HCT116 (cell line): ENCODE data around the gene BRSK2. TPM values are rescaled to one million over a fixed set of nuclear protein-coding genes. Genes with fewer than 3 reads are reported as not detected.

ENCODE experiments used
- ATAC-seq: fragments of 200-7000 bp; cut with Tn5 transposase; 2 replicates; pipeline ENCODE4 v1.9.1; 2020; ENCODE audit warnings: mild to moderate bottlenecking, moderate library complexity
- BruUV-seq: library from RNA; stranded (reverse); fragments of 400-500 nt; replicated peaks from 2 replicates; lab custom pipeline; 2021; lab: Mats Ljungman, UMichigan
- CTCF ChIA-PET: fragments of 300-600 bp; sonication (Branson Sonifier 250); formaldehyde crosslinking; loops from one replicate; lab custom pipeline; 2021; ENCODE audit warnings: antibody characterized with exemption; lab: Charles Lee
- POLR2A ChIA-PET: fragments of 300-600, 350-600 bp; sonication (Branson Sonifier 250); formaldehyde crosslinking; loops from one replicate; lab custom pipeline; 2021; ENCODE audit warnings: antibody characterized with exemption; lab: Charles Lee
- RAD21 ChIA-PET, 2 experiments: fragments of 300-600 bp; sonication (Branson Sonifier 250); formaldehyde crosslinking; loops; one replicate each; lab custom pipeline; 2023; ENCODE audit warnings: low total read pairs in 2 of 2; ENCODE audit not compliant: uncharacterized antibody in 2 of 2, unreplicated experiment in 2 of 2, low non-redundant PET in 1 of 2; lab: Charles Lee
- DNase-seq: peaks from one replicate; pipeline ENCODE4 v3.0.0-alpha.2; 2010; ENCODE audit warnings: low read depth, low spot score
- H2AFZ ChIP-seq: fragments of 200-600 bp; shearing (Covaris generic), sonication (generic); 2 replicates; pipeline ENCODE4 v1.6.1; 2017; ENCODE audit warnings: low read depth, mixed run types, mixed read lengths, antibody characterized with exemption, low read length; ENCODE audit not compliant: poor library complexity, severe bottlenecking
- H3K27ac ChIP-seq: 2 replicates; pipeline ENCODE4 v1.5.1; 2012; ENCODE audit warnings: low read depth, low read length
- H3K27me3 ChIP-seq: fragments of 200-600 bp; sonication (generic); 2 replicates; pipeline ENCODE4 v1.6.1; 2016; ENCODE audit warnings: mixed run types, low read length, mixed read lengths; ENCODE audit not compliant: insufficient read depth
- H3K36me3 ChIP-seq, 2 experiments: fragments of 200-500 bp in 1 of 2; fragments of 200-600 bp in 1 of 2; sonication (Bioruptor generic) in 1 of 2; sonication (generic) in 1 of 2; 2 replicates each; pipeline versions ENCODE4 v1.5.1 to v1.6.1; 2014 to 2016; ENCODE audit warnings: low read length in 2 of 2, inconsistent platforms in 1 of 2, mixed read lengths in 1 of 2, mixed run types in 1 of 2; ENCODE audit not compliant: insufficient read depth in 2 of 2, control insufficient read depth in 1 of 2
- H3K4me1 ChIP-seq, 2 experiments: fragments of 200-600 bp in 1 of 2; sonication (generic) in 1 of 2; 2 replicates each; pipeline versions ENCODE4 v1.5.1 to v1.6.1; 2012 to 2017; ENCODE audit warnings: low read length in 2 of 2, inconsistent platforms in 1 of 2, mild to moderate bottlenecking in 1 of 2, mixed read lengths in 1 of 2, mixed run types in 1 of 2, moderate library complexity in 1 of 2; ENCODE audit not compliant: insufficient read depth in 2 of 2, control insufficient read depth in 1 of 2
- H3K4me2 ChIP-seq: fragments of 200-600 bp; sonication (generic); 2 replicates; pipeline ENCODE4 v1.6.1; 2017; ENCODE audit warnings: mixed run types, low read length, mixed read lengths
- H3K4me3 ChIP-seq, 2 experiments: fragments of 200-600 bp in 1 of 2; sonication (generic) in 1 of 2; replicated peaks in 1 of 2; 2 replicates each; pipeline ENCODE4 v1.5.1; 2011 to 2016; ENCODE audit warnings: low read length in 2 of 2, control low read depth in 1 of 2, low read depth in 1 of 2, mild to moderate bottlenecking in 1 of 2, mixed read lengths in 1 of 2, mixed run types in 1 of 2
- H3K79me2 ChIP-seq: fragments of 200-600 bp; sonication (generic); 2 replicates; pipeline ENCODE4 v1.6.1; 2017; ENCODE audit warnings: mild to moderate bottlenecking, mixed run types, low read length, moderate library complexity, mixed read lengths; ENCODE audit not compliant: insufficient read depth
- H3K9ac ChIP-seq: fragments of 200-600 bp; sonication (generic); 2 replicates; pipeline ENCODE4 v1.6.1; 2016; ENCODE audit warnings: low read length, mixed read lengths
- H3K9me2 ChIP-seq: fragments of 200-600 bp; sonication (generic), shearing (Covaris generic); 2 replicates; pipeline ENCODE4 v1.6.1; 2017; ENCODE audit warnings: mixed run types, mild to moderate bottlenecking, moderate library complexity; ENCODE audit not compliant: insufficient read depth
- H3K9me3 ChIP-seq, 2 experiments: fragments of 200-500 bp in 1 of 2; fragments of 200-600 bp in 1 of 2; sonication (Bioruptor generic) in 1 of 2; sonication (generic) in 1 of 2; 2 replicates each; pipeline ENCODE4 v1.6.1; 2014 to 2017; ENCODE audit warnings: low read length in 2 of 2, mixed read lengths in 2 of 2, inconsistent platforms in 1 of 2, low read depth in 1 of 2, mild to moderate bottlenecking in 1 of 2, mixed run types in 1 of 2, moderate library complexity in 1 of 2; ENCODE audit not compliant: control insufficient read depth in 1 of 2, insufficient read depth in 1 of 2
- H4K20me1 ChIP-seq: fragments of 200-600 bp; sonication (generic), shearing (Covaris generic); 2 replicates; pipeline ENCODE4 v1.6.1; 2017; ENCODE audit warnings: mixed run types, mild to moderate bottlenecking, moderate library complexity; ENCODE audit not compliant: insufficient read depth
- ATF3 ChIP-seq: IDR thresholded peaks from 2 replicates; pipeline ENCODE4 v1.6.1; 2012
- CBX3 ChIP-seq: IDR thresholded peaks from 2 replicates; pipeline ENCODE4 v1.6.1; 2012; ENCODE audit warnings: low read depth
- CEBPB ChIP-seq: IDR thresholded peaks from 2 replicates; pipeline ENCODE4 v1.6.1; 2012; ENCODE audit warnings: low read depth
- EGR1 ChIP-seq: IDR thresholded peaks from 2 replicates; pipeline ENCODE4 v1.6.1; 2012; ENCODE audit warnings: low read depth
- ELF1 ChIP-seq: IDR thresholded peaks from 2 replicates; pipeline ENCODE4 v1.6.1; 2012; ENCODE audit warnings: low read depth, borderline replicate concordance
- EZH2 ChIP-seq: fragments of 200-600 bp; sonication (generic); IDR thresholded peaks from 2 replicates; pipeline ENCODE4 v1.6.1; 2017; ENCODE audit warnings: antibody characterized with exemption, mixed run types
- EZH2phosphoT487 ChIP-seq: fragments of 200-600 bp; IDR thresholded peaks from 2 replicates; pipeline ENCODE4 v1.6.1; 2018; ENCODE audit warnings: antibody characterized with exemption, borderline replicate concordance
- FOSL1 ChIP-seq: IDR thresholded peaks from 2 replicates; pipeline ENCODE4 v1.6.1; 2012; ENCODE audit warnings: low read depth
- MAX ChIP-seq: IDR thresholded peaks from 2 replicates; pipeline ENCODE4 v1.6.1; 2012
- POLR2A ChIP-seq: IDR thresholded peaks from 2 replicates; pipeline ENCODE4 v1.7.0; 2011; ENCODE audit warnings: borderline replicate concordance; ENCODE audit not compliant: insufficient read depth, insufficient read length; ENCODE audit errors: extremely low read depth
- POLR2AphosphoS5 ChIP-seq: IDR thresholded peaks from 2 replicates; pipeline ENCODE4 v1.6.1; 2011; ENCODE audit warnings: mild to moderate bottlenecking, low read depth, low read length, moderate library complexity
- RAD21 ChIP-seq: IDR thresholded peaks from 2 replicates; pipeline ENCODE4 v1.6.1; 2012; ENCODE audit warnings: low read depth, mild to moderate bottlenecking
- REST ChIP-seq: IDR thresholded peaks from 2 replicates; pipeline ENCODE4 v1.6.1; 2012; ENCODE audit warnings: low read depth
- SIN3A ChIP-seq: IDR thresholded peaks from 2 replicates; pipeline ENCODE4 v1.6.1; 2012; ENCODE audit warnings: low read depth
- SP1 ChIP-seq: IDR thresholded peaks from 2 replicates; pipeline ENCODE4 v1.6.1; 2012; ENCODE audit warnings: low read depth
- YY1 ChIP-seq: IDR thresholded peaks from 2 replicates; pipeline ENCODE4 v1.6.1; 2011; ENCODE audit warnings: low read length, low read depth, moderate library complexity, mild to moderate bottlenecking; ENCODE audit not compliant: insufficient replicate concordance; ENCODE audit errors: extremely low read depth
- ZBTB33 ChIP-seq: IDR thresholded peaks from 2 replicates; pipeline ENCODE4 v1.6.1; 2011; ENCODE audit warnings: mild to moderate bottlenecking, low read length, moderate library complexity; ENCODE audit not compliant: insufficient replicate concordance; ENCODE audit errors: extremely low read depth
- ZNF274 ChIP-seq: fragments of 200-500 bp; sonication (Bioruptor generic); IDR thresholded peaks from 2 replicates; pipeline ENCODE4 v1.6.1; 2014; ENCODE audit warnings: mild to moderate bottlenecking, low read depth, low read length, inconsistent platforms
- intact Hi-C: fragments of 100-400 bp; cut with micrococcal nuclease; formaldehyde crosslinking; loops from 2 replicates; pipeline ENCODE4 v1.10.0; 2022
- total RNA-seq: library from RNA; stranded (reverse); gene quantifications from one replicate; pipeline ENCODE4 v1.2.1, GENCODE V29; 2021; ENCODE audit not compliant: unreplicated experiment

The BRSK2 gene
- total RNA-seq, 1 experiment from 2014 or later: 14.0 TPM

- Histone ChIP-seq H2AFZ (no peak overlapping the region), H3K4me2 (no peak overlapping the region), H3K4me3 (no peak overlapping the region), H3K27ac (no peak overlapping the region), H3K9ac (no peak overlapping the region), H3K79me2 (no peaks in the 10 kb centered on the region), H3K27me3 (no peaks in the 10 kb centered on the region), H3K4me1 (peaks cover 0 to 6% of the 10 kb centered on the region in 2 experiments; a peak in 1 of 4 replicates), H3K36me3 (no peaks in the 10 kb centered on the region), H3K9me2 (no peaks in the 10 kb centered on the region), H4K20me1 (no peaks in the 10 kb centered on the region), H3K9me3 (no peaks in the 10 kb centered on the region)
- intact Hi-C loops: no loop called here
- RAD21 ChIA-PET: no interaction called here
- ATAC-seq (no peak), DNase-seq (no peak)
- no peak for TF ChIP-seq CBX3
- no peak for TF ChIP-seq POLR2A
- TF ChIP-seq EZH2: no peak
- TF ChIP-seq YY1: no peak
- TF ChIP-seq REST: no peak
- no peak for TF ChIP-seq SP1
- no peak for TF ChIP-seq RAD21
- TF ChIP-seq CEBPB: no peak
- no peak for TF ChIP-seq EGR1
- no peak for TF ChIP-seq ZNF274
- TF ChIP-seq ELF1: no peak
- no peak for TF ChIP-seq SIN3A
- no peak for TF ChIP-seq ZBTB33
- no peak for TF ChIP-seq POLR2AphosphoS5
- no peak for TF ChIP-seq MAX
- TF ChIP-seq EZH2phosphoT487: no peak
- no peak for TF ChIP-seq ATF3
- no peak for TF ChIP-seq FOSL1
- CTCF ChIA-PET: no interaction called here
- BruUV-seq: no TSS peak
- POLR2A ChIA-PET: no interaction called here
These were observed 49.6 kb downstream of the BRSK2 start for GRCh38 chr11:1439341-1439740.
